Testis (tissue), 2 donors: ENCODE measurements around the gene DDX1.

Experiments used
- CTCF ChIP-seq, 3 experiments: fragments of 450-650 bp in 2 of 3; fragments of 200-600 bp in 1 of 3; sonication (generic) in 1 of 3; IDR thresholded peaks; one replicate each; pipeline ENCODE4 v1.5.1; 2016 to 2019; ENCODE audit warnings: antibody characterized with exemption in 3 of 3, mild to moderate bottlenecking in 2 of 3, moderate library complexity in 1 of 3
- POLR2A ChIP-seq: fragments of 450-650 bp; IDR thresholded peaks from one replicate; pipeline ENCODE4 v1.6.1; 2017; ENCODE audit warnings: antibody characterized with exemption, mild to moderate bottlenecking, moderate library complexity

GRCh38 chr2:15562354-15563031 lies 29.2 kb upstream of the DDX1 start:
- TF ChIP-seq CTCF (IDR thresholded peaks at IDR 0.05), result no peak
- no peak for TF ChIP-seq POLR2A
